Astrocyte of the spinal cord (primary cell): ENCODE results near the gene H1-8.
A peak's percentile ranks its signal among the peaks of the same experiment; 100 is the strongest.

Source experiments
- DNase-seq: peaks from one replicate; pipeline ENCODE4 v3.0.0; 2011; ENCODE audit warnings: low read depth, low spot score
- H3K4me3 ChIP-seq: 2 replicates; pipeline ENCODE4 v1.5.1; 2011; ENCODE audit warnings: low read depth, mild to moderate bottlenecking, low read length, moderate library complexity
- in situ Hi-C: cut with HindIII; loops from 2 replicates; pipeline ENCODE4 v1.10.0; 2017; ENCODE audit warnings: low sequenced_read_pairs
- TF ChIP-seq, protein P1 (sequence below): IDR thresholded peaks from 2 replicates; pipeline ENCODE4 v1.5.1; 2012; ENCODE audit warnings: low read depth, mild to moderate bottlenecking, low read length, inconsistent platforms

The H1-8 gene

DNA sequence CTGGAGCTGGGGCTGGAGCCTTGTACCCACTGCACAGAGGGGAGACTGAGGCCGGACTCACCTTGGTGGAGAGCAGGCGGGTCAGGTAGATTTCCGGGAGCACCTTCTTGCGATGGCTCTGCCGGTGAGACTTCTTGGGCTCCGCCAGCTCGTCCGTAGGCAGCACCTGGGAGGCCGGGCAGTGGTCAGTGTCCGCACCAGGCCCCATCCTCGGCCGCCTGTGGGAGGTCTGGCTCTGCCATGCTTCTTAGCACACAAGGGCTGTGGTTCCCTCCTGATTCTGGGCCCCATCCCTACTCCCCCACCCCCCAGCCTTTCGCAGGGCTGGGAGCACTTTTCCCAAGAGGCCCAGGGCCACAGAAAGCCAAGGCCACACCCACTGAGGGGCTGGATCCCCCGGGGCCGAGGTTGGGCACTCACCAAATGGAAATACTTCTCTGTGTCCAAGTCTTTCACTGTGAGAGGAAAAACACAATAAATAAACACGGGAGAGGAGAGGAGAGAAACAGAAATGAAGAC, 17.4 kb downstream of the H1-8 start:
- peak; percentile 49 for DNase-seq
- no peak overlapping the region for H3K4me3 ChIP-seq
- in situ Hi-C loops, result no loop called here
- TF ChIP-seq, protein P1, sequence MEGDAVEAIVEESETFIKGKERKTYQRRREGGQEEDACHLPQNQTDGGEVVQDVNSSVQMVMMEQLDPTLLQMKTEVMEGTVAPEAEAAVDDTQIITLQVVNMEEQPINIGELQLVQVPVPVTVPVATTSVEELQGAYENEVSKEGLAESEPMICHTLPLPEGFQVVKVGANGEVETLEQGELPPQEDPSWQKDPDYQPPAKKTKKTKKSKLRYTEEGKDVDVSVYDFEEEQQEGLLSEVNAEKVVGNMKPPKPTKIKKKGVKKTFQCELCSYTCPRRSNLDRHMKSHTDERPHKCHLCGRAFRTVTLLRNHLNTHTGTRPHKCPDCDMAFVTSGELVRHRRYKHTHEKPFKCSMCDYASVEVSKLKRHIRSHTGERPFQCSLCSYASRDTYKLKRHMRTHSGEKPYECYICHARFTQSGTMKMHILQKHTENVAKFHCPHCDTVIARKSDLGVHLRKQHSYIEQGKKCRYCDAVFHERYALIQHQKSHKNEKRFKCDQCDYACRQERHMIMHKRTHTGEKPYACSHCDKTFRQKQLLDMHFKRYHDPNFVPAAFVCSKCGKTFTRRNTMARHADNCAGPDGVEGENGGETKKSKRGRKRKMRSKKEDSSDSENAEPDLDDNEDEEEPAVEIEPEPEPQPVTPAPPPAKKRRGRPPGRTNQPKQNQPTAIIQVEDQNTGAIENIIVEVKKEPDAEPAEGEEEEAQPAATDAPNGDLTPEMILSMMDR, result no peak

DNA sequence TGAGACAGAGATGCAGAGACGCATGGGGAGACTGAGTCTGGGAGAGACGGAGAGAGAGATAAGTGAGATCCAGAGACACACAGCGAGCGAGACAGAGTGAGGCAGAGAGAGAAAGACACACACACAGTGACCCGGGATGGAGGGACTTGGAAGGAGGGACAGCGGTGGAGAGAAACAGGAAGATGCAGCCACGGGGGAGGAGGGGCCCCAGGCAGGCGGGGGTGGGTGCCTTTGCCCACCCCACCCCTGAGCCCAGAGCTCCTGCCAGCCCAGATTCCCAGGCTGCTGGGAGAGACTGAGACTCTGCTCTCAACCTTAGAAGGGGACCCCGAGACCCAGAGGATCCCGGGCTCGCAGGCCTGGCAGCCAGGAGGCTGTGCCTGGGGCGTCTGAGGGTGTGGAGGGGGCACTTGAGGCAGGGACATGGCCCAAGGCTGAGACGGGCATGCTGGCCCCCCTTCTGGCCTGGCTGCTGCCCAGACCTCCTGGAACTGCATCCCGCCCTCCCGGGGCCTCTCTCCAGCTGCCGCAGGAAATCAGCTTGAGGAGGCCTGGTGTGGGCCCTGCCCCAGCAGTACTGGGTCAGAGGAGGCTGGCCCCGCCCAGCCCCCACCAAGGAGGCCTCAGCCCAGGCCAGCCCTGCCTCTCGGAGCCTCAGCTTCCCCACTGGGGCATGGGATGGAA, 18.1 kb downstream of the H1-8 start:
- TF ChIP-seq, protein P1, result no peak
- in situ Hi-C loops, result no loop called here
- DNase-seq, result peak; percentile 79
- no peak overlapping the region for H3K4me3 ChIP-seq

DNA sequence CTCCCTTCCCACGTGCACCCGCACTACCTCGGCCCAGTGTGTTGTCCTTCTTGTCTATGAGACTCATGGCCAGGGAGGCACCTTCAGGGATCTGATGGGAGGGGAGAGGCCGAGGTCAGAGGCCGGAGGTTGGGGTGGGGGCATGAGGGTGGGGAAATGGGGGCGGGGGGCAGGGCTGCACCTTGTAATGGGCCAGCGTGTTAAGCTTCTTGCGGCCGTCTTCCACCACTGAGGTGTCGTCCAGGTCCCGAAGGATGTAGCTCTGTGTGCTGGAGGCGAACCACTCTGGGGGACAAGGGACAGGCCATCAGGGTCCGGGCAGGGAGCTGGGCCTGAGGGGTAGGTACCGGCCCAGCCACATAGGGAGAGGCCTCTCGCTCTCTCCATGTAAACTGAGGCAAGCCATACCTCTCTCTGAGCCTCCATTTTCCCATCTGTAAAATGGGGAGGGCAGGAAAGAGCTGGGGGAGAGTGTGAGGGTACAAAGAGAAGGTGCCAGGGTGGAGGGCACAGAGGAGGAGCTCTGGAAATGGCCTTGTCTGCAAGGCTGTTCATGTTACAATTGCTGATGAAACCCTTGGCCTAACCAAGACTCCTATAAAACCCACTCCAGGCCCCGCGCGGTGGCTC, 18.8 kb downstream of the H1-8 start:
- no peak overlapping the region for H3K4me3 ChIP-seq
- TF ChIP-seq, protein P1, result no peak
- no peak for DNase-seq
- in situ Hi-C loops, result no loop called here

GRCh38 chr3:129562803-129563202, 19.8 kb downstream of the H1-8 start:
- DNase-seq, result no peak
- TF ChIP-seq, protein P1, result no peak
- no peak overlapping the region for H3K4me3 ChIP-seq
- in situ Hi-C loops, result no loop called here

GRCh38 chr3:129563332-129563731, 20.4 kb downstream of the H1-8 start:
- DNase-seq, result no peak
- no peak overlapping the region for H3K4me3 ChIP-seq
- TF ChIP-seq, protein P1, result no peak
- in situ Hi-C loops, result no loop called here

DNA sequence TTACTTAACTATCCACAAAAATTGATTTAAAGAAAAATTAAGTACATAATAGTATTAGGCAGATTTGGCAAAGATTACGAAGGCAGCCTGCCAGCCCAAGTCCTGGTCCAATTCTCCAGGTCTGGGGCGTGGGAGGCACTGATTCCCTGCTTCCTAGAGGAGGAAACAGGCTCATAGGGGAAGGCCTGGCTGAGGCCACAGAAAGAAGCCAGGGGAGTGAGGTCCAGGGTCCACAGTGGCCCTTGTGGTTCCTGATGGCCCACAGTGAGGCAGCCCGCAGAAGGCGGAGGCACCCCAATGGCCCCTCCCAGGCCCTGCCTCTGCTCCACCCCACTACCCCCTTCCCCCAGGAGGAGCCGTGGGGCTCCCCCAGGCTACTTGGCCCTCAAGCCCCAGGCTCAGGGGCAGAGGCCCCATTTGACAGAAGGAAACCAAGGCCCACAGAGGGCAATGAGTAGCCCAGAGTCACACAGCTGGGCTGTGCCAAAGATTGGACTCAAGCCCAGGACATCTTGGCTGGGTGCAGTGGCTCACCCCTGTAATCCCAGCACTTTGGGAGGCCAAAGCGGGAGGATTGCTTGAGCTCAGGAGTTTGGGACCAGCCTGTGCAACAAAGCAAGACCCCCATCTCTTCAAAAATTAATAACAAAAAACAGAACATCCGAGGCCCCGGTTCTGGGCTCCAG, 21.0 kb downstream of the H1-8 start:
- TF ChIP-seq, protein P1, result no peak
- no peak overlapping the region for H3K4me3 ChIP-seq
- in situ Hi-C loops, result no loop called here
- no peak for DNase-seq
